ENCODE data around the gene FBLN2. TPM values are rescaled to one million over a fixed set of nuclear protein-coding genes. Genes with fewer than 3 reads are reported as not detected.

FBLN2 gene
- total and polyA plus RNA-seq, 4 donors: 4.3 to 43.4 (median 21.1) TPM

GRCh38 chr3:13626396-13626795 lies 77.5 kb downstream of the FBLN2 start:
- peaks cover 0 to 8% (median 0%) of the 10 kb centered on the region in 5 donors for H3K4me1 ChIP-seq (ENCODE audit: control insufficient read depth in 5 of 5, insufficient read depth in 5 of 5, low read length in 5 of 5)
- no peaks in the 10 kb centered on the region for H3K9me3 ChIP-seq (ENCODE audit: control insufficient read depth in 4 of 4, insufficient read depth in 3 of 4, low read length in 3 of 4)
- no peak overlapping the region for H3K4me3 ChIP-seq
- 92 to 95% methylated on average over 11 to 12 of the region's 12 CpGs for WGBS, 2 donors
- no peak overlapping the region for H3K9ac ChIP-seq (ENCODE audit: insufficient read depth in 1 of 2, low read length in 2 of 2)
- H3K36me3 ChIP-seq (ENCODE audit: control insufficient read depth in 4 of 4, insufficient read depth in 4 of 4, low read length in 4 of 4): peaks cover 0 to 1% (median 0%) of the 10 kb centered on the region in 4 donors
- ATAC-seq (ENCODE audit: insufficient read depth, low FRiP score): no peak
- no peaks in the 10 kb centered on the region for H3K27me3 ChIP-seq (ENCODE audit: control insufficient read depth in 3 of 3, insufficient read depth in 3 of 3, low read length in 2 of 3)
- H3K27ac ChIP-seq (ENCODE audit: low read depth in 1 of 2, low read length in 1 of 2): no peak overlapping the region
- TF ChIP-seq CTCF (IDR thresholded peaks at IDR 0.05; ENCODE audit: control extremely low read depth, extremely low read depth): no peak
- no peak for DNase-seq

GRCh38 chr3:13626915-13627460 lies 78.1 kb downstream of the FBLN2 start:
- peaks cover 0 to 8% (median 0%) of the 10 kb centered on the region in 5 donors for H3K4me1 ChIP-seq (ENCODE audit: control insufficient read depth in 5 of 5, insufficient read depth in 5 of 5, low read length in 5 of 5)
- no peak for TF ChIP-seq CTCF (IDR thresholded peaks at IDR 0.05; ENCODE audit: control extremely low read depth, extremely low read depth)
- no peaks in the 10 kb centered on the region for H3K27me3 ChIP-seq (ENCODE audit: control insufficient read depth in 3 of 3, insufficient read depth in 3 of 3, low read length in 2 of 3)
- no peak overlapping the region for H3K9ac ChIP-seq (ENCODE audit: insufficient read depth in 1 of 2, low read length in 2 of 2)
- H3K9me3 ChIP-seq (ENCODE audit: control insufficient read depth in 4 of 4, insufficient read depth in 3 of 4, low read length in 3 of 4): no peaks in the 10 kb centered on the region
- no peak for DNase-seq
- ATAC-seq (ENCODE audit: insufficient read depth, low FRiP score): no peak
- no peak overlapping the region for H3K4me3 ChIP-seq
- 76 to 80% methylated on average over 9 of the region's 9 CpGs for WGBS, 2 donors
- no peak overlapping the region for H3K27ac ChIP-seq (ENCODE audit: low read depth in 1 of 2, low read length in 1 of 2)
- H3K36me3 ChIP-seq (ENCODE audit: control insufficient read depth in 4 of 4, insufficient read depth in 4 of 4, low read length in 4 of 4): no peaks in the 10 kb centered on the region

GRCh38 chr3:13627681-13628080 lies 78.8 kb downstream of the FBLN2 start:
- WGBS, 2 donors: 95% methylated on average over 9 of the region's 9 CpGs
- no peaks in the 10 kb centered on the region for H3K9me3 ChIP-seq (ENCODE audit: control insufficient read depth in 4 of 4, insufficient read depth in 3 of 4, low read length in 3 of 4)
- peaks cover 0 to 2% (median 0%) of the 10 kb centered on the region in 4 donors for H3K36me3 ChIP-seq (ENCODE audit: control insufficient read depth in 4 of 4, insufficient read depth in 4 of 4, low read length in 4 of 4)
- H3K27me3 ChIP-seq (ENCODE audit: control insufficient read depth in 3 of 3, insufficient read depth in 3 of 3, low read length in 2 of 3): no peaks in the 10 kb centered on the region
- no peak for TF ChIP-seq CTCF (IDR thresholded peaks at IDR 0.05; ENCODE audit: control extremely low read depth, extremely low read depth)
- DNase-seq (no peak), ATAC-seq (ENCODE audit: insufficient read depth, low FRiP score) (no peak)
- peaks cover 0 to 7% (median 0%) of the 10 kb centered on the region in 5 donors for H3K4me1 ChIP-seq (ENCODE audit: control insufficient read depth in 5 of 5, insufficient read depth in 5 of 5, low read length in 5 of 5)
- no peak overlapping the region for H3K9ac ChIP-seq (ENCODE audit: insufficient read depth in 1 of 2, low read length in 2 of 2)
- no peak overlapping the region for H3K27ac ChIP-seq (ENCODE audit: low read depth in 1 of 2, low read length in 1 of 2)
- H3K4me3 ChIP-seq: no peak overlapping the region

- no peak overlapping the region for H3K27ac ChIP-seq (ENCODE audit: low read depth in 1 of 2, low read length in 1 of 2)
- peaks cover 0 to 2% (median 0%) of the 10 kb centered on the region in 4 donors for H3K36me3 ChIP-seq (ENCODE audit: control insufficient read depth in 4 of 4, insufficient read depth in 4 of 4, low read length in 4 of 4)
- H3K9ac ChIP-seq (ENCODE audit: insufficient read depth in 1 of 2, low read length in 2 of 2): no peak overlapping the region
- TF ChIP-seq CTCF (IDR thresholded peaks at IDR 0.05; ENCODE audit: control extremely low read depth, extremely low read depth): no peak
- no peaks in the 10 kb centered on the region for H3K27me3 ChIP-seq (ENCODE audit: control insufficient read depth in 3 of 3, insufficient read depth in 3 of 3, low read length in 2 of 3)
- no peak overlapping the region for H3K4me3 ChIP-seq
- DNase-seq: no peak
- H3K4me1 ChIP-seq (ENCODE audit: control insufficient read depth in 5 of 5, insufficient read depth in 5 of 5, low read length in 5 of 5): no peaks in the 10 kb centered on the region
- 89 to 95% methylated on average over 10 of the region's 10 CpGs for WGBS, 2 donors
- H3K9me3 ChIP-seq (ENCODE audit: control insufficient read depth in 4 of 4, insufficient read depth in 3 of 4, low read length in 3 of 4): no peaks in the 10 kb centered on the region
- ATAC-seq (ENCODE audit: insufficient read depth, low FRiP score): no peak
These were observed 79.5 kb downstream of the FBLN2 start for GRCh38 chr3:13628432-13628831.

Data from lung (tissue), 12 donors.